H1 (cell line): ENCODE measurements around the gene GARNL3. TPM values are rescaled to one million over a fixed set of nuclear protein-coding genes. Genes with fewer than 3 reads are reported as not detected.

Experiments used
- CTCF ChIA-PET: fragments of 300-600 bp; sonication (Branson Sonifier 250); formaldehyde crosslinking; loops from one replicate; lab custom pipeline; 2021; ENCODE audit not compliant: partially characterized antibody; lab: Charles Lee
- POLR2A ChIA-PET: fragments of 300-600 bp; sonication (Branson Sonifier 250); formaldehyde crosslinking; loops from one replicate; lab custom pipeline; 2021; ENCODE audit warnings: inconsistent platforms; ENCODE audit not compliant: partially characterized antibody; lab: Charles Lee
- DNase-seq, 2 experiments: peaks; one replicate each; pipeline versions ENCODE4 v3.0.0 to v3.0.0-alpha.2; 2010 to 2022; ENCODE audit warnings: low spot score in 2 of 2, low read depth in 1 of 2, mixed read lengths in 1 of 2
- FAIRE-seq: peaks from 2 replicates; lab custom pipeline; 2011; peaks lifted over from hg19 to GRCh38; lab: Jason Lieb, UNC
- H2AFZ ChIP-seq: 2 replicates; pipeline ENCODE4 v1.8.1; 2012; ENCODE audit warnings: low read length, inconsistent platforms
- H2AK5ac ChIP-seq: 2 replicates; pipeline ENCODE4 v1.6.1; 2013; ENCODE audit warnings: low read depth, low read length
- H2BK120ac ChIP-seq: replicated peaks from 2 replicates; pipeline ENCODE3; 2013; ENCODE audit warnings: low read depth, low read length, inconsistent platforms
- H2BK12ac ChIP-seq: 2 replicates; pipeline ENCODE4 v1.6.1; 2013; ENCODE audit warnings: low read depth, low read length
- H2BK15ac ChIP-seq: 2 replicates; pipeline ENCODE4 v1.6.1; 2013; ENCODE audit warnings: low read length
- H2BK20ac ChIP-seq: 2 replicates; pipeline ENCODE4 v1.6.1; 2013; ENCODE audit warnings: low read length
- H2BK5ac ChIP-seq: 2 replicates; pipeline ENCODE4 v1.6.1; 2013; ENCODE audit warnings: low read depth, low read length
- H3K14ac ChIP-seq: 2 replicates; pipeline ENCODE4 v1.6.1; 2013; ENCODE audit warnings: inconsistent platforms; ENCODE audit not compliant: insufficient read length
- H3K18ac ChIP-seq: 2 replicates; pipeline ENCODE4 v1.6.1; 2013; ENCODE audit warnings: low read length; ENCODE audit errors: extremely low read depth
- H3K23ac ChIP-seq: 2 replicates; pipeline ENCODE4 v1.6.1; 2013; ENCODE audit warnings: inconsistent platforms; ENCODE audit not compliant: insufficient read length
- H3K23me2 ChIP-seq: 2 replicates; pipeline ENCODE4 v1.6.1; 2013; ENCODE audit warnings: low read depth, low read length
- H3K27ac ChIP-seq: 2 replicates; pipeline ENCODE4 v1.6.1; 2011; ENCODE audit warnings: low read depth, low read length, inconsistent platforms
- H3K27me3 ChIP-seq, 4 experiments: replicated peaks in 1 of 4; 1 replicate in 1 of 4; 2 replicates in 3 of 4; pipeline versions ENCODE4 v1.6.1 to v1.8.1; 2011 to 2013; ENCODE audit warnings: low read length in 3 of 4, mild to moderate bottlenecking in 3 of 4, inconsistent platforms in 2 of 4, mixed read lengths in 2 of 4, moderate library complexity in 1 of 4; ENCODE audit not compliant: control insufficient read depth in 3 of 4, insufficient read depth in 3 of 4; ENCODE audit errors: extremely low read depth in 1 of 4
- H3K36me3 ChIP-seq, 4 experiments: 2 replicates each; pipeline versions ENCODE4 v1.6.1 to v1.8.1; 2011 to 2013; ENCODE audit warnings: mild to moderate bottlenecking in 4 of 4, low read length in 3 of 4, moderate library complexity in 2 of 4, control low read depth in 1 of 4, inconsistent platforms in 1 of 4; ENCODE audit not compliant: insufficient read depth in 4 of 4, control insufficient read depth in 2 of 4
- H3K4ac ChIP-seq: replicated peaks from 2 replicates; pipeline ENCODE3; 2013; ENCODE audit warnings: low read length, low read depth, mixed read lengths, inconsistent platforms; ENCODE audit not compliant: insufficient read length
- H3K4me1 ChIP-seq, 4 experiments: replicated peaks in 1 of 4; 1 replicate in 1 of 4; 2 replicates in 3 of 4; pipeline versions ENCODE4 v1.6.1 to v1.8.1; 2011 to 2013; ENCODE audit warnings: low read length in 3 of 4, inconsistent platforms in 2 of 4, mixed read lengths in 1 of 4; ENCODE audit not compliant: insufficient read depth in 4 of 4, control insufficient read depth in 3 of 4
- H3K4me2 ChIP-seq, 2 experiments: 2 replicates each; pipeline versions ENCODE4 v1.6.1 to v1.8.1; 2011 to 2013; ENCODE audit warnings: low read depth in 2 of 2, low read length in 2 of 2, control low read depth in 1 of 2, inconsistent platforms in 1 of 2, mild to moderate bottlenecking in 1 of 2; ENCODE audit not compliant: insufficient read depth in 1 of 2
- H3K4me3 ChIP-seq, 4 experiments: fragments of 200-600, 300-600 bp in 1 of 4; sonication (generic), shearing (Covaris generic), sonication (Bioruptor Twin) in 1 of 4; 2 replicates each; pipeline versions ENCODE4 v1.5.1 to v1.8.1; 2011 to 2016; ENCODE audit warnings: low read length in 4 of 4, low read depth in 3 of 4, control low read depth in 2 of 4, inconsistent platforms in 2 of 4, mild to moderate bottlenecking in 2 of 4, mixed read lengths in 1 of 4, moderate library complexity in 1 of 4; ENCODE audit not compliant: insufficient read depth in 2 of 4; ENCODE audit errors: extremely low read depth in 1 of 4
- H3K56ac ChIP-seq: replicated peaks from 2 replicates; pipeline ENCODE3; 2013; ENCODE audit warnings: low read depth, mild to moderate bottlenecking, mixed read lengths, low read length, inconsistent platforms; ENCODE audit not compliant: insufficient read length
- H3K79me1 ChIP-seq: 2 replicates; pipeline ENCODE4 v1.6.1; 2013; ENCODE audit warnings: low read depth, low read length, control low read depth
- H3K79me2 ChIP-seq, 2 experiments: 2 replicates each; pipeline versions ENCODE4 v1.6.1 to v1.8.1; 2012 to 2013; ENCODE audit warnings: low read length in 2 of 2, mild to moderate bottlenecking in 2 of 2, inconsistent platforms in 1 of 2; ENCODE audit not compliant: insufficient read depth in 2 of 2, control insufficient read depth in 1 of 2
- H3K9ac ChIP-seq, 4 experiments: replicated peaks in 1 of 4; 1 replicate in 1 of 4; 2 replicates in 3 of 4; pipeline versions ENCODE4 v1.6.1 to v1.8.1; 2011 to 2013; ENCODE audit warnings: low read depth in 3 of 4, low read length in 3 of 4, control low read depth in 2 of 4, mild to moderate bottlenecking in 2 of 4, moderate library complexity in 2 of 4, inconsistent platforms in 1 of 4; ENCODE audit errors: extremely low read depth in 1 of 4
- H3K9me3 ChIP-seq, 2 experiments: 2 replicates each; pipeline versions ENCODE4 v1.6.1 to v1.8.1; 2012 to 2013; ENCODE audit warnings: mild to moderate bottlenecking in 2 of 2, moderate library complexity in 2 of 2, control low read depth in 1 of 2, inconsistent platforms in 1 of 2, low read depth in 1 of 2, low read length in 1 of 2, mixed read lengths in 1 of 2; ENCODE audit not compliant: insufficient read depth in 2 of 2
- H4K20me1 ChIP-seq, 2 experiments: replicated peaks in 1 of 2; 2 replicates each; pipeline versions ENCODE3 to v1.8.1; 2011 to 2013; ENCODE audit warnings: inconsistent platforms in 2 of 2, low read length in 2 of 2, mild to moderate bottlenecking in 1 of 2; ENCODE audit not compliant: insufficient read depth in 2 of 2, control insufficient read depth in 1 of 2
- H4K5ac ChIP-seq: 2 replicates; pipeline ENCODE4 v1.6.1; 2013; ENCODE audit warnings: low read length, low read depth, mixed read lengths, inconsistent platforms; ENCODE audit not compliant: insufficient read length
- H4K8ac ChIP-seq: 2 replicates; pipeline ENCODE4 v1.8.0; 2013; ENCODE audit warnings: mild to moderate bottlenecking, moderate library complexity, low read length, inconsistent platforms; ENCODE audit not compliant: insufficient read depth; ENCODE audit errors: extremely low read depth
- H4K91ac ChIP-seq: replicated peaks from 2 replicates; pipeline ENCODE3; 2013; ENCODE audit warnings: low read length, mixed read lengths, inconsistent platforms; ENCODE audit not compliant: insufficient read length
- CREB1 ChIP-seq: IDR thresholded peaks from 2 replicates; pipeline ENCODE4 v1.6.1; 2012; ENCODE audit warnings: inconsistent platforms
- WGBS, 2 experiments: shearing (Covaris generic) in 1 of 2; methylation state at CpG; one replicate each; pipeline versions ENCODE4 v1.1.6 to v1.1.7; 2013 to 2015; ENCODE audit warnings: low lambda C conversion rate in 2 of 2, mixed read lengths in 2 of 2, inconsistent platforms in 1 of 2, low coverage in 1 of 2, missing lambda C conversion rate in 1 of 2; ENCODE audit not compliant: insufficient replicate concordance in 2 of 2, insufficient coverage in 1 of 2, insufficient read length in 1 of 2; ENCODE audit errors: extremely low coverage in 1 of 2, missing lambda C conversion rate in 1 of 2; 5-methylcytosine and 5-hydroxymethylcytosine counted together
- polyA plus RNA-seq, 7 experiments: library from polyadenylated mRNA; depleted of rRNA in 3 of 7; stranded (reverse) in 5 of 7; unstranded in 2 of 7; fragments of >200 nt in 5 of 7; fragments of 200-250 nt in 2 of 7; gene quantifications; 1 replicate in 5 of 7; 2 replicates in 1 of 7; 4 replicates in 1 of 7; pipeline versions ENCODE4 v1.2.1 to v1.2.3, GENCODE V29; 2011 to 2013; ENCODE audit warnings: missing spikeins in 2 of 7, mixed read lengths in 2 of 7
- total RNA-seq: library from RNA; stranded (reverse); fragmentation: NEBNext Ultra II Directional; extraction: Animal tissue kit (Norgen Biotek cat#: 25700); gene quantifications from 2 replicates; pipeline ENCODE4 v1.2.1, GENCODE V29; 2021

Gene GARNL3
- total and polyA plus RNA-seq, 2 of the 8 experiments (the other 6 are each of a cell fraction or from before 2014, with no cell fraction given) = 6.5 to 18.3 TPM

- FAIRE-seq (peak; percentile 42), DNase-seq (no peak)
- ChIA-PET CTCF (interaction anchor here (1.0 to 1.2 kb wide), 2 partner anchors 14 to 18 kb away, joined by 3 read pairs; no protein-coding TSS in a partner anchor), POLR2A (interaction anchor here (1.3 kb wide), 1 partner anchor 20 kb away, joined by 4 read pairs; no protein-coding TSS in a partner anchor)
- H3K27ac ChIP-seq = no peak overlapping the region
- H3K18ac ChIP-seq = no peak overlapping the region
- no peak overlapping the region for H2AK5ac ChIP-seq
- no peak overlapping the region for H3K14ac ChIP-seq
- no peak overlapping the region for H3K4me2 ChIP-seq
- no peak overlapping the region for H3K4me3 ChIP-seq
- no peak overlapping the region for H3K56ac ChIP-seq
- no peak for TF ChIP-seq CREB1
- no peak overlapping the region for H4K5ac ChIP-seq
- H4K20me1 ChIP-seq = no peaks in the 10 kb centered on the region
- no peak overlapping the region for H2BK120ac ChIP-seq
- no peak overlapping the region for H3K4ac ChIP-seq
- H3K79me1 ChIP-seq = no peaks in the 10 kb centered on the region
- H3K23me2 ChIP-seq = no peaks in the 10 kb centered on the region
- H2BK12ac ChIP-seq = no peak overlapping the region
- no peaks in the 10 kb centered on the region for H3K4me1 ChIP-seq
- H4K8ac ChIP-seq = no peak overlapping the region
- no peak overlapping the region for H2BK20ac ChIP-seq
- no peaks in the 10 kb centered on the region; a peak in 1 of 7 replicates for H3K27me3 ChIP-seq
- no peak overlapping the region for H2BK5ac ChIP-seq
- no peaks in the 10 kb centered on the region for H3K79me2 ChIP-seq
- no peak overlapping the region for H4K91ac ChIP-seq
- no peak overlapping the region for H3K23ac ChIP-seq
- no peak overlapping the region for H2BK15ac ChIP-seq
- H2AFZ ChIP-seq = no peak overlapping the region
- no peaks in the 10 kb centered on the region; a peak in 1 of 8 replicates for H3K36me3 ChIP-seq
- 87% methylated on average over 3 of the region's 3 CpGs; no CpG with 5 or more reads in 1 of the 2 experiments for WGBS, 2 experiments
- H3K9ac ChIP-seq = no peak overlapping the region
- H3K9me3 ChIP-seq = no peaks in the 10 kb centered on the region
Measured at GRCh38 chr9:127273326-127273725, 8.8 kb downstream of the GARNL3 start.
